ENCODE results near the gene SPAG8. TPM values are rescaled to one million over a fixed set of nuclear protein-coding genes. Genes with fewer than 3 reads are reported as not detected.

Gene SPAG8
- total and polyA plus RNA-seq, 10 donors = 1.1 to 4.5 (median 2.0) TPM

- H3K4me3 ChIP-seq = peak overlapping the region; percentile 70 to 100 (median 88)
- intact Hi-C loops (cut with DNase I; ENCODE audit: low total_unique reads) = no loop called here
- WGBS, 5 donors = 8 to 18% (median 10%) methylated on average over 13 to 29 of the region's 29 CpGs
- DNase-seq = peak; percentile 92
- peak overlapping the region; percentile 91 to 99 (median 97) for H3K27ac ChIP-seq
- peaks cover 0 to 4% (median 0%) of the 10 kb centered on the region in 6 donors for H3K36me3 ChIP-seq
- peaks cover 17 to 49% (median 35%) of the 10 kb centered on the region in 6 donors for H3K4me1 ChIP-seq
- no peaks in the 10 kb centered on the region for H3K9me3 ChIP-seq
- H3K27me3 ChIP-seq (replicated peaks in 1 of 7) = no peaks in the 10 kb centered on the region
- no peak for TF ChIP-seq POLR2AphosphoS5 (IDR thresholded peaks at IDR 0.05)
- TF ChIP-seq, protein P1, sequence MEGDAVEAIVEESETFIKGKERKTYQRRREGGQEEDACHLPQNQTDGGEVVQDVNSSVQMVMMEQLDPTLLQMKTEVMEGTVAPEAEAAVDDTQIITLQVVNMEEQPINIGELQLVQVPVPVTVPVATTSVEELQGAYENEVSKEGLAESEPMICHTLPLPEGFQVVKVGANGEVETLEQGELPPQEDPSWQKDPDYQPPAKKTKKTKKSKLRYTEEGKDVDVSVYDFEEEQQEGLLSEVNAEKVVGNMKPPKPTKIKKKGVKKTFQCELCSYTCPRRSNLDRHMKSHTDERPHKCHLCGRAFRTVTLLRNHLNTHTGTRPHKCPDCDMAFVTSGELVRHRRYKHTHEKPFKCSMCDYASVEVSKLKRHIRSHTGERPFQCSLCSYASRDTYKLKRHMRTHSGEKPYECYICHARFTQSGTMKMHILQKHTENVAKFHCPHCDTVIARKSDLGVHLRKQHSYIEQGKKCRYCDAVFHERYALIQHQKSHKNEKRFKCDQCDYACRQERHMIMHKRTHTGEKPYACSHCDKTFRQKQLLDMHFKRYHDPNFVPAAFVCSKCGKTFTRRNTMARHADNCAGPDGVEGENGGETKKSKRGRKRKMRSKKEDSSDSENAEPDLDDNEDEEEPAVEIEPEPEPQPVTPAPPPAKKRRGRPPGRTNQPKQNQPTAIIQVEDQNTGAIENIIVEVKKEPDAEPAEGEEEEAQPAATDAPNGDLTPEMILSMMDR (IDR thresholded peaks at IDR 0.05 in 8 of 11, conservative IDR thresholded peaks at IDR 0.05 in 3 of 11) = peak in 8 of 11 experiments; percentile 10 to 51 (median 34)
These were observed 2.2 kb upstream of the SPAG8 start for GRCh38 chr9:35814106-35814840.

DNA sequence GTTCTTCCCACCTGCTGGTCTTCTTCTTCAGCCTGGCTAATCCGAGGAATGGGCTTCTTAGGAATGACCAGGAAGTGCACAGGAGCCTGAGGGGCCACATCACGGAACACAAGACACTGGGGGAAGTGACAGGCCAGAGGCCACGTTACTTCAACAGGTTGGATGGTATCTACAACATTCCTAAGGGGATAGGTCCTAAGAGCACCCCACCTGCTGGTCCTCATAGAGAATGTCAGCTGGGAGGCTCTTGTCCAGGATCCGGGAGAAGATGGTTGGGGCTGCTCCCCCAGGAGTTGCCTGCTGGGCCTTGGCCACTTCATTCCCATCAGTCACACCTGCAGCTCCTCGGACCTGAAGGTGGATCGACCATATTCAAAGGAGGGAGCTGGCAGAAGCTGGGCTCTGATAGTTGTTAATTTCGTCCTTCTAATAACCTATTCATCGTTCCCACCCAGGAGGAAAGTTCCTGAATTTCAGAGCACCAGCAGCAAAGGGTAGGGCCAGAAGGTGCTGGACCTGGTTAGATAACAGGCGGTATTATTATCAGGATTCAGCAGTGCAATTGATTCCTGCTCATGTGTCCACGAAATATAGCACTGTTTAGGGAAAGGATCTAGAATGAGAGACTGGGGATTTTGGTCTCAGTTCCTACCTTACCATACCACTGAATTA is 1.5 kb upstream of the SPAG8 start:
- no peaks in the 10 kb centered on the region for H3K27me3 ChIP-seq (replicated peaks in 1 of 7)
- H3K36me3 ChIP-seq = peaks cover 0 to 11% (median 5%) of the 10 kb centered on the region in 6 donors
- H3K27ac ChIP-seq = peak overlapping the region in 7 of 8 donors; percentile 91 to 99 (median 96)
- DNase-seq = no peak
- peaks cover 17 to 49% (median 35%) of the 10 kb centered on the region in 6 donors for H3K4me1 ChIP-seq
- H3K9me3 ChIP-seq = no peaks in the 10 kb centered on the region
- intact Hi-C loops (cut with DNase I; ENCODE audit: low total_unique reads) = no loop called here
- no peak for TF ChIP-seq POLR2A (IDR thresholded peaks at IDR 0.05)
- TF ChIP-seq, protein P1 (IDR thresholded peaks at IDR 0.05 in 8 of 11, conservative IDR thresholded peaks at IDR 0.05 in 3 of 11) = peak in 3 of 11 experiments; percentile 9 to 25 (median 21)
- no peak for TF ChIP-seq POLR2AphosphoS5 (IDR thresholded peaks at IDR 0.05)
- 82 to 91% (median 89%) methylated on average over 10 of the region's 10 CpGs for WGBS, 5 donors
- H3K4me3 ChIP-seq = peak overlapping the region in 1 of 8 donors; percentile 100

DNA sequence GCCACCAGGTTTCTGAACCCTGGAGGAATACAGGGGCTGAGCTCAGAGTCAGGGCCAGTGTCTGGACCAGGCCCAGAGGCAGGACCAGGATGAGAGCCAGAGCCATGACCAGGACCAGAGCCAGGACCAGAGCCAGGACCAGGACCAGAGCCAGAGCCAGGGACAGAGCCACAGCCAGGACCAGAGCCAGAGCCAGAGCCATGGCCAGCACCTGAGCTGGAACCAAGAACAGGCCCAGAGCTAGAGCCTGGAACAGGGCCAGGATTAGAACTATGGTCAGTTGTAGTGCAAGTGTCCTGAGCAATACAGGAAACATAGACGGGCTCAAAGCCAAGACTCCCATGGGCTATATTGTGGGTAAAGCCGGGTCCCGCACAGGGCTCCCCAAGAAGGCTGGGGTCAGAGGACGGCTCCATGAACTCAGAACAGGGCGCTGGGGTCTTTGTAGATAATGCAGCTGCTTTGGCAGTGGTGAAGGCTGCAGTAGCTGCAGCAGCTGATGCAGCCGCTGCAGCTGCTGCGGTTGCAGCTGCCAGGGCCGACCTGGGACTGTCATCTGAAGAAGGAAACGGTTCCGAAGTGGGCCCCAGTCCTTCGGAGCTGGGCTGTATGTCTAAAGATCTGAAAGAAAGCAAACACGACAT is 559 bp downstream of the SPAG8 start:
- H3K4me1 ChIP-seq = peaks cover 17 to 49% (median 35%) of the 10 kb centered on the region in 6 donors
- no peak for DNase-seq
- H3K36me3 ChIP-seq = peaks cover 0 to 32% (median 16%) of the 10 kb centered on the region in 6 donors
- peak overlapping the region in 6 of 8 donors; percentile 42 to 98 (median 79) for H3K27ac ChIP-seq
- no peaks in the 10 kb centered on the region for H3K27me3 ChIP-seq (replicated peaks in 1 of 7)
- no peaks in the 10 kb centered on the region for H3K9me3 ChIP-seq
- TF ChIP-seq POLR2AphosphoS5 (IDR thresholded peaks at IDR 0.05) (no peak), POLR2A (IDR thresholded peaks at IDR 0.05) (no peak)
- TF ChIP-seq, protein P1 (IDR thresholded peaks at IDR 0.05 in 8 of 11, conservative IDR thresholded peaks at IDR 0.05 in 3 of 11) = no peak
- peak overlapping the region; percentile 25 to 77 (median 61) for H3K4me3 ChIP-seq
- WGBS, 5 donors = 7 to 14% (median 11%) methylated on average over 11 to 12 of the region's 12 CpGs
- intact Hi-C loops (cut with DNase I; ENCODE audit: low total_unique reads) = no loop called here

Measured in spleen (tissue), 11 donors.